Measurements from ENCODE around the gene PLEKHM2. TPM values are rescaled to one million over a fixed set of nuclear protein-coding genes. Genes with fewer than 3 reads are reported as not detected.

PLEKHM2 gene
- total RNA-seq, 4 donors from 2014 or later, result 55.5 to 98.7 (median 61.9) TPM

DNA sequence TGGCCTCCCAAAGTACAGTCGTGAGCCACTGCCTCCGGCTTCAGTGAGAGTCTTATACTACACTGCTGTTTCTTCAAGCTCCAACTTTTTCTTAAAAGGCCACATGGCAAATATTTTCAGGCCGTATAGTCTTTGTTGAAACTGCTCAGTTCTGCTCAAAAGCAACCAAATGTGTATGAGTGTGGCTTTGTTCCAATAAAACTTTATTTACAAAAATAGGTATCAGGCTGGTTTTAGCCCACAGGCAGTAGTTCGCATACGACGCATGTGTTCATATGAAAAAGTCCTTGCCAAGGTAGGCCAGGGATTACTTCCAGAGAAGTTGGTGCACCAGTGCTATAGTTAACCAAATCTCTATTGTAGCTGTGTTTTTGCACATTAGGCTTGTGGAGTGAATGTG, 6.2 kb downstream of the PLEKHM2 start:
- TF ChIP-seq, protein P1, sequence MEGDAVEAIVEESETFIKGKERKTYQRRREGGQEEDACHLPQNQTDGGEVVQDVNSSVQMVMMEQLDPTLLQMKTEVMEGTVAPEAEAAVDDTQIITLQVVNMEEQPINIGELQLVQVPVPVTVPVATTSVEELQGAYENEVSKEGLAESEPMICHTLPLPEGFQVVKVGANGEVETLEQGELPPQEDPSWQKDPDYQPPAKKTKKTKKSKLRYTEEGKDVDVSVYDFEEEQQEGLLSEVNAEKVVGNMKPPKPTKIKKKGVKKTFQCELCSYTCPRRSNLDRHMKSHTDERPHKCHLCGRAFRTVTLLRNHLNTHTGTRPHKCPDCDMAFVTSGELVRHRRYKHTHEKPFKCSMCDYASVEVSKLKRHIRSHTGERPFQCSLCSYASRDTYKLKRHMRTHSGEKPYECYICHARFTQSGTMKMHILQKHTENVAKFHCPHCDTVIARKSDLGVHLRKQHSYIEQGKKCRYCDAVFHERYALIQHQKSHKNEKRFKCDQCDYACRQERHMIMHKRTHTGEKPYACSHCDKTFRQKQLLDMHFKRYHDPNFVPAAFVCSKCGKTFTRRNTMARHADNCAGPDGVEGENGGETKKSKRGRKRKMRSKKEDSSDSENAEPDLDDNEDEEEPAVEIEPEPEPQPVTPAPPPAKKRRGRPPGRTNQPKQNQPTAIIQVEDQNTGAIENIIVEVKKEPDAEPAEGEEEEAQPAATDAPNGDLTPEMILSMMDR (IDR thresholded peaks at IDR 0.05), result no peak
- TF ChIP-seq POLR2A (IDR thresholded peaks at IDR 0.05), result no peak
- 92 to 98% methylated on average over 6 of the region's 6 CpGs for WGBS, 2 donors
- H3K4me3 ChIP-seq (ENCODE audit: low read depth, poor library complexity, severe bottlenecking), result no peak overlapping the region
- intact Hi-C loops (cut with DNase I; ENCODE audit: low total_unique reads), result no loop called here
- no peak for DNase-seq (ENCODE audit: low spot score in 2 of 2)

DNA sequence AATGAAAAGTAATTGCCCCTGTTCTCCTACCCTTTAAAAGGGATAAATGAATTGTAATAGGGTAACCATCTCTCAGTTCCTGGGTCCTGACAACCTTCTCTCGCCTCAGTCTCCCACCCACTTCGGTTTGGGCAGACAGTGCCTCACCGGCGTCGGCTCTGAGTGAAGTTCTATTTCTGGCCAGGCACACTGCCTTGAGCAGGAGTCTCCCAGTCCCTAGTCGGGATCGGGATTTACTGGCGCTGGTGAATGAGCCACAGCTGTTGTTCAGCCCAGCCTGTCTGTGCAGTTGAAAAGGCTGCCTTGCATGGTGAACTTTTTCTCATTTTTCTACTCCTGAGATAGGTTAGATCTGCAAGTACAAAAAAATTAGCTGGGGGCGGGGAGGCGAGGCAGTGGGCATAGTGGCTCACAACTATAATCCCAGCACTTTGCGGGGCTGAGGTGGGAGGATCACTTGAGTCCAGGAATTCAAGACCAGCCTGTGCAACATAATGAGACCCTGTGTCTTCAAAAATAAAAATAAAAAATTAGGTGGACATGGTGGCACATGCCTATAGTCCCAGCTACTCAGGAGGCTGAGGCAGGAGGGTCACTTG, 7.4 kb downstream of the PLEKHM2 start:
- intact Hi-C loops (cut with DNase I; ENCODE audit: low total_unique reads), result no loop called here
- TF ChIP-seq POLR2A (IDR thresholded peaks at IDR 0.05), result no peak
- TF ChIP-seq, protein P1 (IDR thresholded peaks at IDR 0.05), result no peak
- no peak for DNase-seq (ENCODE audit: low spot score in 2 of 2)
- no peak overlapping the region for H3K4me3 ChIP-seq (ENCODE audit: low read depth, poor library complexity, severe bottlenecking)
- WGBS, 2 donors, result 49 to 56% methylated on average over 11 of the region's 11 CpGs

DNA sequence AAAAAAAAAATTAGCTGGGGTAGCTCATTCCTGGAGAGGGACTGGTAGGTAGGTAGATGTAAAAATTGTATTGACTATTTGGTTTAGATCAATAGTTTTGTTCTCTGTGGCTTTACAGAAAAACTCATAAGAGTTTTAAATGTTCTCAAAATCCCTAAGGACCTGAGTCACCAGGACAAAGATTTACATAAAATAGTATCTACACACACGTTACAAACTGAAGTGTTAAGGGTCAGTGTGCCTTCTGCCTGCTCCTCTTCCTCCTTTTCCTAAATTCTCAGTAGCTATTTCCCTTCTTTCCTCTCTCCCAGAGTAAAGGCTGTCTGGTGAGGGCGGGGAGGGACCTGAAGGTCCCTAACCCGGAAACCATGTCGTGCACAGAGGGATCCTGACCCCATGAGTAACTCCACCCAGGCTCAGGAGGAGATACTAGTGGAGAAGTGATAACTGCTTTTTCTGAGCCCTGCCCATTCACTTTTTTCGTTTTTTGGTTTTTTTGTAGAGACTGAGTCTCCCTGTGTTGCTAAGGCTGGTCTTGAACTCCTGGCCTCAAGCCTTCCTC, 8.1 kb downstream of the PLEKHM2 start:
- DNase-seq (ENCODE audit: low spot score in 2 of 2), result no peak
- TF ChIP-seq, protein P1 (IDR thresholded peaks at IDR 0.05), result no peak
- TF ChIP-seq POLR2A (IDR thresholded peaks at IDR 0.05), result no peak
- H3K4me3 ChIP-seq (ENCODE audit: low read depth, poor library complexity, severe bottlenecking), result no peak overlapping the region
- intact Hi-C loops (cut with DNase I; ENCODE audit: low total_unique reads), result no loop called here
- 49 to 71% methylated on average over 5 of the region's 5 CpGs for WGBS, 2 donors

DNA sequence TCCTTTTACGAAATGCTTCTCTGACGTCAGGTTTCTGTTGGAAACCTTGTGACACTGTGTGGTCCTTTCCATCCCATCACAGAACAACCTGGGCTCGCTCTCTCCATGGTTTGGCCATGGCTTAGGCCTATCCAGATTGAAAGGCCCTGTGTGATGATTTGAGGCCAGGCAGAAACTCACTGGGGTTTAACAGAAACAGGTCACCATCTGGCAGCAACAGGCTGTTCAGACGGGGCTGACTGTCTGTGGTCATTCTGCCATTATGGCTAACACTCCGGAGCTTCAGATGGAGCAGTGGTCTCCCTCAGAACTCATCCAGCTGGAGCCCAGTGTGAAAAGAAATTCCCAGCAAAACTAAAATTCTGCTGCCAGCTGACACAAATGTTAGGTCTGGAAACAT, 9.3 kb downstream of the PLEKHM2 start:
- WGBS, 2 donors, result 78 to 86% methylated on average over 5 of the region's 5 CpGs
- no peak for DNase-seq (ENCODE audit: low spot score in 2 of 2)
- no peak overlapping the region for H3K4me3 ChIP-seq (ENCODE audit: low read depth, poor library complexity, severe bottlenecking)
- TF ChIP-seq POLR2A (IDR thresholded peaks at IDR 0.05), result no peak
- TF ChIP-seq, protein P1 (IDR thresholded peaks at IDR 0.05), result no peak
- intact Hi-C loops (cut with DNase I; ENCODE audit: low total_unique reads), result no loop called here

DNA sequence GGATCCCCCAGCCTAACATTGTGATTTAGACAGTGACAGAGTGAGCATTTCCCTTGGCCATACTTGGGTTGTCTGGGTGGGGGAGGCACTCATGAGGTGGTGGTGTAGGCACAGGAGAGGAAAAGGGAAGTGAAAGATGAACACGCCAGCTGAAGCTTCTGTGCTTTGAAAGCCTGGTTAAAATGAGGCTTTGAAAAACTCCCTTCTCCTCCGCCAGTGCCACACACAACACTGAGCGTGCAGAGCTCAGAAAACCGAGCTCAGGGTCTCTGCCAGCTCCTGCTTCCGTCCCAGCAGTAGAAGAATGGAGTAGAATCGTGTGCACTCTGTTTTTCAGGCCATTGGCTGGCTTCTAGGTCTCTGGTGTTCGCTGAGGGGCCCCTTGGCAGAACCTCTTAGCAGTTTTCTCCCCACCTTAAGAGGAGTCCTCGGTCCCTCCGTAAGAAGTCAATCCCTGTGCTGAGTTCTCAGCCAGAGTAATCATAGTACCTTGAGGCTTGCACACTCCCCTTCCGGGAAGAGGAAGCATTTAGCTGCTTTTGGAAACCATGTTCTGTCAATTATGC, 12.9 kb downstream of the PLEKHM2 start:
- intact Hi-C loops (cut with DNase I; ENCODE audit: low total_unique reads), result no loop called here
- no peak overlapping the region for H3K4me3 ChIP-seq (ENCODE audit: low read depth, poor library complexity, severe bottlenecking)
- DNase-seq (ENCODE audit: low spot score in 2 of 2), result no peak
- TF ChIP-seq, protein P1 (IDR thresholded peaks at IDR 0.05), result no peak
- TF ChIP-seq POLR2A (IDR thresholded peaks at IDR 0.05), result no peak
- 39 to 51% methylated on average over 10 of the region's 10 CpGs for WGBS, 2 donors

All from lower leg skin (tissue), 4 donors.